BLaER1 (cell line): ENCODE data around the gene CASTOR1.
A peak's percentile ranks its signal among the peaks of the same experiment; 100 is the strongest.

Experiments
- H3K27ac ChIP-seq: shearing (Covaris generic); formaldehyde crosslinking; 2 replicates; pipeline ENCODE4 v1.8.1; 2022
- H3K27me3 ChIP-seq: shearing (Covaris generic); formaldehyde crosslinking; 2 replicates; pipeline ENCODE4 v1.8.1; 2022
- H3K36me3 ChIP-seq: shearing (Covaris generic); formaldehyde crosslinking; 2 replicates; pipeline ENCODE4 v1.8.1; 2022
- H3K4me1 ChIP-seq: shearing (Covaris generic); formaldehyde crosslinking; 2 replicates; pipeline ENCODE4 v1.8.1; 2022
- H3K4me2 ChIP-seq: shearing (Covaris generic); formaldehyde crosslinking; 2 replicates; pipeline ENCODE4 v1.8.1; 2022
- H3K4me3 ChIP-seq: shearing (Covaris generic); formaldehyde crosslinking; 2 replicates; pipeline ENCODE4 v1.8.1; 2022
- H3K9ac ChIP-seq: shearing (Covaris generic); formaldehyde crosslinking; 2 replicates; pipeline ENCODE4 v1.8.1; 2022
- H3K9me3 ChIP-seq: shearing (Covaris generic); formaldehyde crosslinking; 2 replicates; pipeline ENCODE4 v1.8.1; 2022
- H4K20me1 ChIP-seq: shearing (Covaris generic); formaldehyde crosslinking; 2 replicates; pipeline ENCODE4 v1.8.1; 2022
- Cebpa-rat ChIP-seq: shearing (Covaris generic); IDR thresholded peaks from 2 replicates; pipeline ENCODE4 v1.8.1; 2022

The CASTOR1 gene

DNA sequence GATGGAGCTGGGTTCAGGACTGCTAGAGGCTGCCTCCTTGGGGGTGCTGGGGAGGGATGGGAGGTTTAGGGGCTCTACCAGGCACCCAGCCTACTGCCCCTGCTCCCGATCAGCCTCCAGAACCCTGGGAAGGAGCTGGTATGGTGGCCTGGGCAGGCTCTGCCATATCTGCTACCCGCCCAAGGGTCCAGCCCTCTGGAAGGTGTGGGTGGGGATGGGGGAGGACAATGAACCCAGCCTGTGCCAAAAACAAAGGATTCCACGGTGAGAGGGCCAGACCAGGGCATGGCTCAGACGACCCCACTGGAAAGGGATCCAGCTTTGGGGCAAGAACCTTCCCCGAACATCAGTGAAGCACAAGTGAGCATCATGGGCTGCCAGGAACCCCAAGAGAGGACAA is 3.0 kb downstream of the CASTOR1 start:
- Histone ChIP-seq H3K4me3 (no peak overlapping the region), H3K27me3 (no peaks in the 10 kb centered on the region), H3K9me3 (no peaks in the 10 kb centered on the region), H4K20me1 (no peaks in the 10 kb centered on the region), H3K36me3 (no peaks in the 10 kb centered on the region; the same call in 1 of the 2 replicates), H3K27ac (peak overlapping the region; percentile 29; the same call in 1 of the 2 replicates), H3K4me2 (no peak overlapping the region), H3K4me1 (peaks cover 61% of the 10 kb centered on the region), H3K9ac (no peak overlapping the region)
- TF ChIP-seq Cebpa-rat: no peak

DNA sequence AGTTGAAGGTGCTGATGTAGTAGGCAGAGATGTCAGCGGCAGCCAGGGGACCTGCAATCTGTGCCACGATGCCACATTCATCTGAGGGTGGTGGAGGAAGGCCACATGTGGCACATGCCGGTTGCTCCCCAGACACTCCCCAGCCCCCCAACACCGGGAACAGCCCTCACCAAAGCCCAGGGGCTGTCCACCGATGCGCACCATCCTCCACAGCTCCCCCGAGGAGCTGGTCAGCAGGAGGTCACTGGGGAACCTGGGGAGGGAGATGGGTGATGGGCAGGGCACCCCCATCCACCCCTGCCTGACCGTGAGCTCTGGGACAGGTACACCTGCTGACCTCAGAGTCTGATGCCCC is 3.5 kb downstream of the CASTOR1 start:
- Histone ChIP-seq H3K27ac (peak overlapping the region; percentile 29; the same call in 1 of the 2 replicates), H3K9me3 (no peaks in the 10 kb centered on the region), H3K27me3 (no peaks in the 10 kb centered on the region), H3K36me3 (no peaks in the 10 kb centered on the region; the same call in 1 of the 2 replicates), H3K9ac (no peak overlapping the region), H4K20me1 (no peaks in the 10 kb centered on the region), H3K4me2 (no peak overlapping the region), H3K4me1 (peaks cover 56% of the 10 kb centered on the region), H3K4me3 (no peak overlapping the region)
- TF ChIP-seq Cebpa-rat: no peak

DNA sequence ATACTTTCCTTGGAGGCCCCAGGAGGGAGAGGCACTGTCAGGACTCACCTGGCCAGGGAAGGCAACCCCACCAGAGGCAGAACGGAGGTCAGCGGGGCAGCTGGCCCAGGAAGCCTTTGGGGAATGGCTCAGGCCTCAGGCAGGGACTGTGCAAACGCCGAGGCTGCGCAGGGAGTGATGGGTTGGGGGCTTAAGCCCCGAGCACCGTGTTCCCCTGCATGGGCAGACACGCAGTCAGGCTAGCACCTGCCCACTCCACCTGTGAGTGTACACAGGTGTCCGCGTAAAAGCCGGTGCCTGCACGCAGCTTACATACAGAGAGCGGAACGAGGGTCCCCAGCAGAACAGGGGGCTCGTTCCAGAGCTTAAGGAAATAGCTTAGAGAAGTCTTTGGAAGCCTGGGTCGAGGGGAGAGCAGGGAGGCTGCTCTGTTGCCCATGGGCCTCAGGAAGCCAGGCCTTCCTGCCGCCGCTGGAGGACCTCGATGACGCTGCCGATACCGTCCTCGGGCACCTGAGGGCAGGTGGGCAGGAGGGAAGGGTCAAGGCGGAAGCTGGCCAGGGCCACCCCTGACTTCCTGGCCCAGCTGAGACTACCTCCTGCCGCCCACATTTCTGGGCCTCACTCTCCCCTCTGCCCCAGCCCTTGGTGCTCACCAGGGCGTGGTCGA is 4.0 kb downstream of the CASTOR1 start:
- Histone ChIP-seq H3K27ac (peak overlapping the region; percentile 29; the same call in 1 of the 2 replicates), H3K27me3 (no peaks in the 10 kb centered on the region), H4K20me1 (no peaks in the 10 kb centered on the region), H3K36me3 (no peaks in the 10 kb centered on the region; the same call in 1 of the 2 replicates), H3K4me1 (peaks cover 51% of the 10 kb centered on the region), H3K4me2 (no peak overlapping the region), H3K4me3 (no peak overlapping the region), H3K9ac (no peak overlapping the region), H3K9me3 (no peaks in the 10 kb centered on the region)
- TF ChIP-seq Cebpa-rat: no peak

DNA sequence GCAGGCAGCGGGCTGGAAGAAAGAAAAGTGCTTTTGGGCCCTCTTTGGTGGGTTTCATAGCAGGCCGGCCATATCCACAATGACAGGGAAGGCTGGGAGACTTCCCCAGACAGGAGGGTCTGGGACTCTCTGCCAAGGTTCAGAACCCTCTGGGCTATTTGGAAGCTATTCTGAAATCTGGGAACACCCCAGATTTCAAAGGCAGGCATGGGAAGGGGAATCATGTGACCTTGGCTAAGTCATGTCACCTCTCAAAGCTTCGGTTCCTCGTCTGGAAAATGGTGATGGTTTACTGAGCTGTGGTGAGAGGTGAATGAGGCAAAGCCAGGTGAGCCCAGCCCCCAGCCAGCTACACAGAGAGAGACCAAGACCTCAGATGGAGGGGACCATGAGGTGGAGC is 4.6 kb downstream of the CASTOR1 start:
- H4K20me1 ChIP-seq: no peaks in the 10 kb centered on the region
- H3K27me3 ChIP-seq: no peaks in the 10 kb centered on the region
- H3K4me1 ChIP-seq: peaks cover 45% of the 10 kb centered on the region
- no peaks in the 10 kb centered on the region for H3K9me3 ChIP-seq
- H3K27ac ChIP-seq: peak overlapping the region; percentile 80; the same call in 1 of the 2 replicates
- H3K9ac ChIP-seq: no peak overlapping the region
- H3K4me2 ChIP-seq: no peak overlapping the region
- H3K4me3 ChIP-seq: no peak overlapping the region
- no peak for TF ChIP-seq Cebpa-rat
- no peaks in the 10 kb centered on the region; the same call in 1 of the 2 replicates for H3K36me3 ChIP-seq

DNA sequence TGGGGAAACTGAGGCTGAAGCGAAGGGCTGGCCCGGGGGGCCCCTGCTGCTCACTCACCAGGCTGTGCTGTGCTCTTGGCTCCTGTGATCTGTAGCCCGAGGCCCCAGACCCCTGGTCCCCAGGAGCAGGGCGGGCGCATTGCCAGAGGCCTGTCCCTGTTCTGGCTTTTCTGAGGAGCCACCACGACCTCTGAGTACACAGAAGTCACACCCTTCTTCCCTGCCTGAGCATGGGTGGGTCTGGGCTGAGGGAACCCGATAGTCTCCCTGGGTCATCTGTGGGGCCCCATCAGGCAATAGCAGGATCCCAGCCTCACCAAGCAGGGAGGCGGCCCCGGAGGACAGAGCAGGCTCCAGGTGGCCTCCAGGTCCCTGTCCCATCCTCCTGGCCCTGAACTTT is 5.1 kb downstream of the CASTOR1 start:
- Histone ChIP-seq H3K36me3 (no peaks in the 10 kb centered on the region; the same call in 1 of the 2 replicates), H3K4me1 (peaks cover 49% of the 10 kb centered on the region)

DNA sequence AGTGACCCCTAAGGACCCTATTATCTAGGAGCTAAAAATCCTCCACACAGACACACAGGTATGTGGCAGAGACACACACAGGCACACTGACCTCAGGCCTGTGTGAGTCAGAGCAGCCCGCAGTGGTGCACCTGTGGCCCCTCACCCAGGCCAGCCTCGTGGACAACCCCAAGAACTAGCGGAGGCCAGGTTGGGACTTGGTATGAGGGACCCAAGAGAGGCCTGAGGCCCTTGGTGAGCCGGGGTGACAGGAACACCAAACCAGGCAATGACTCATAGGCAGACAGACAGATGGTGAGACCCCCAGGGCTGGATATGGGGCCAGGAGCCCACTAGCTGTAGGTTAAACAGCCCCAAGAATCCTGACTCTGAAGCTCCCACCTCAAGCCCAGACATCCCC is 6.0 kb downstream of the CASTOR1 start:
- peak overlapping the region; percentile 42; the same call in 1 of the 2 replicates for H3K9ac ChIP-seq
- H3K4me1 ChIP-seq: peaks cover 50% of the 10 kb centered on the region
- no peak overlapping the region for H3K4me3 ChIP-seq
- H4K20me1 ChIP-seq: no peaks in the 10 kb centered on the region
- no peak for TF ChIP-seq Cebpa-rat
- peak overlapping the region; percentile 88 for H3K4me2 ChIP-seq
- H3K27ac ChIP-seq: peak overlapping the region; percentile 80
- no peaks in the 10 kb centered on the region for H3K27me3 ChIP-seq
- H3K36me3 ChIP-seq: no peaks in the 10 kb centered on the region; the same call in 1 of the 2 replicates
- no peaks in the 10 kb centered on the region for H3K9me3 ChIP-seq

More for the DNA sequence above, 5.1 kb downstream of the CASTOR1 start:
- H3K27me3 ChIP-seq: no peaks in the 10 kb centered on the region
- no peaks in the 10 kb centered on the region for H3K9me3 ChIP-seq
- no peak for TF ChIP-seq Cebpa-rat
- no peak overlapping the region for H3K4me2 ChIP-seq
- H4K20me1 ChIP-seq: no peaks in the 10 kb centered on the region
- no peak overlapping the region for H3K4me3 ChIP-seq
- H3K27ac ChIP-seq: peak overlapping the region; percentile 80
- H3K9ac ChIP-seq: no peak overlapping the region

DNA sequence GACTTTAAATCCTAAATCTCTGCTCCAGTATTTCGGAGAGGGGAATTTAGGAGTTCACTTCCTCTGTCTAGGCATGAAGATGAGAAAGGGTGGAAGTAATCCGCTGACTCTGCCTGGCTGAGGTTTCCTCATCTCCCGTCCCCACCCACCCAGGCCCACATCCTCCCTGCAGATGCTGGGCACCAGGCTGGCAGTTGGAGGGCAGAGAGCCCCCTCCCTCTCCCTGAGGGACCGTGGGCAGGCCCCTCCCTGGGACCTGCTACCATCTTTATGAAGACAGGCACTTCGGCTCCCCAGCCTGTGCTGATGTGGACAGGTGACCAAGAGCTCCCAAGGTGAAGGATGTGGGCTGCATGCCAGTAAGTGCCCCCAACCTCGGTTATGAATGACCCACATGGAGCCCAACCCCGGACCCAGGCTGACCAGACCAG is 6.7 kb downstream of the CASTOR1 start:
- Histone ChIP-seq H4K20me1 (no peaks in the 10 kb centered on the region), H3K9ac (peak overlapping the region; percentile 53), H3K27ac (peak overlapping the region; percentile 80), H3K4me2 (peak overlapping the region; percentile 88), H3K4me1 (peaks cover 51% of the 10 kb centered on the region), H3K27me3 (no peaks in the 10 kb centered on the region), H3K36me3 (no peaks in the 10 kb centered on the region; the same call in 1 of the 2 replicates), H3K4me3 (no peak overlapping the region), H3K9me3 (no peaks in the 10 kb centered on the region)
- TF ChIP-seq Cebpa-rat: no peak

DNA sequence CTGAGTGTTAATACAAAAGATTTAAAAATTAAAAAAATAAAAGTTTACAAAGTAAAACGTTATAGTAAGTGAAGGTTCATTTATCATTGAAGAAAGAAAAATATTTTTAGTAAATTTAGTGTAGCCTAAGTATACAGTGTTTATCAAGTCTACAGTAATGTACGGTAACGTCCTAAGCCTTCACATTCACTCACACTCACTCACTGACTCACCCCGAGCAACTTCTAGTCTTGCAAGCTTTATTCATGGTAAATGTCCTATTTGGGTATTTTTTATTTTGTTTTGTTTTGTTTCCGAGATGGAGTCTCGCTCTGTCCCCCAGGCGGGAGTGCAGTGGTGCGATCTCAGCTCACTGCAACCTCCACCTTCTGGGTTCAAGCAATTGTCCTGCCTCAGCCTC is 8.8 kb downstream of the CASTOR1 start:
- peaks cover 72% of the 10 kb centered on the region for H3K4me1 ChIP-seq
- no peak overlapping the region for H3K4me3 ChIP-seq
- no peaks in the 10 kb centered on the region for H3K27me3 ChIP-seq
- no peaks in the 10 kb centered on the region; the same call in 1 of the 2 replicates for H3K36me3 ChIP-seq
- H3K9ac ChIP-seq: no peak overlapping the region
- no peak overlapping the region for H3K27ac ChIP-seq
- H3K4me2 ChIP-seq: no peak overlapping the region
- no peaks in the 10 kb centered on the region for H4K20me1 ChIP-seq
- TF ChIP-seq Cebpa-rat: no peak
- H3K9me3 ChIP-seq: no peaks in the 10 kb centered on the region

DNA sequence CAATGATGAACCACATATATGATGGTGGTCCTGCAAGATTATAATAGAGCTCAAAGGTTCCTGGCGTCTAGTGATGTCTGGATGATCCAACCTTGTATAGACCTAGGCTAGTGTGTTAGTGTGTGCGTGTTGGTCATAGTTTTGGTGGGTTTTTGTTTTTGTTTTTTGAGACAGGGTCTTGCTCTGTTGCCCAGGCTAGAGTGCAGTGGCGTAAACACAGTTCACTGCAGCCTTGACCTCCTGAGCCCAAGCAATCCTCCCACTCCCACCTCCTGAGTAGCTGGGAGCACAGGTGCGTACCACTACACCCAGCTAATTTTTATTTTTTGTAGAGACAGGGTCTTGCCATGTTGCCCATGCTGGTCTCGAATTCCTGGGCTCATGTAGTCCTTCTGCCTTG is 9.4 kb downstream of the CASTOR1 start:
- Histone ChIP-seq H3K27me3 (no peaks in the 10 kb centered on the region), H3K9me3 (no peaks in the 10 kb centered on the region), H3K27ac (no peak overlapping the region), H3K9ac (no peak overlapping the region), H4K20me1 (no peaks in the 10 kb centered on the region), H3K4me2 (no peak overlapping the region), H3K4me3 (no peak overlapping the region), H3K4me1 (peaks cover 78% of the 10 kb centered on the region), H3K36me3 (no peaks in the 10 kb centered on the region)
- TF ChIP-seq Cebpa-rat: no peak

DNA sequence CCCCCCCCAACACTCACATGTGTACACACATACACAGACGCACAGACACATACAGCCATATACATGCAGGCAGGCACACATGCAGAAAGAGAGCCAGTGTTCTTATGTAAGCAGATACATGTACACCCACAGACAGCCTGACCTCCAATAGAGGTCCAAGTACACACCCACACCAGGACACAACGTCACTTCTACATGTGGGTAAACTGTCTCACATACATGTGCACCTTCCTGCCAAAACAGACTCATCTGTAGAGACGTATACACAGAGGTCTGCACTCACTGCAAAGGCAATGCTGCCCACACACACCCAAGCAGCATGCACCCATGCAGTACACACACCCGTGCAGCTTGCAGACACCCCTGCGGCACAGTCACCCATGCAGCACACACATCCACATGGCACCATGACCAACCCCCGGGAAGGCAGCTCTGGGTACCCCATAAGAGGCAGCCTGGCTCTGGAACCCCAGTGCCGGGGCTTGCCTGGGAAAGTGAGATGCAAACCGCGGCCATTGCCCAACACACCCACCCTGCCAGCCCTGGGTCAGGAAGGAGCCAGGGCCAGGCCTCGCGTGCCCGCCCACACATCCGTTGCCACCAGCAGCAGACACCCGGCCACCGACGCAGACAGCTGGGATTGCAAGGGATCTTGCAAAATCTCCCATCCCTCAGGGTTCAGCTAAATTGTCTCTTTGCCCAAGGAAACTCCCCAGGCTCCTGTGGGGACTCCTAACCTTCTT is 10.1 kb downstream of the CASTOR1 start:
- no peak overlapping the region for H3K27ac ChIP-seq
- H3K27me3 ChIP-seq: no peaks in the 10 kb centered on the region
- H3K4me3 ChIP-seq: no peak overlapping the region
- peaks cover 82% of the 10 kb centered on the region for H3K4me1 ChIP-seq
- no peak overlapping the region for H3K4me2 ChIP-seq
- H3K36me3 ChIP-seq: no peaks in the 10 kb centered on the region
- H3K9me3 ChIP-seq: no peaks in the 10 kb centered on the region
- H4K20me1 ChIP-seq: no peaks in the 10 kb centered on the region
- H3K9ac ChIP-seq: no peak overlapping the region
- no peak for TF ChIP-seq Cebpa-rat
